ENCODE results near the gene COLQ. TPM values are rescaled to one million over a fixed set of nuclear protein-coding genes. Genes with fewer than 3 reads are reported as not detected.

Gene COLQ
- total and polyA plus RNA-seq, 2 experiments from 2014 or later: 0.32 to 0.93 TPM

DNA sequence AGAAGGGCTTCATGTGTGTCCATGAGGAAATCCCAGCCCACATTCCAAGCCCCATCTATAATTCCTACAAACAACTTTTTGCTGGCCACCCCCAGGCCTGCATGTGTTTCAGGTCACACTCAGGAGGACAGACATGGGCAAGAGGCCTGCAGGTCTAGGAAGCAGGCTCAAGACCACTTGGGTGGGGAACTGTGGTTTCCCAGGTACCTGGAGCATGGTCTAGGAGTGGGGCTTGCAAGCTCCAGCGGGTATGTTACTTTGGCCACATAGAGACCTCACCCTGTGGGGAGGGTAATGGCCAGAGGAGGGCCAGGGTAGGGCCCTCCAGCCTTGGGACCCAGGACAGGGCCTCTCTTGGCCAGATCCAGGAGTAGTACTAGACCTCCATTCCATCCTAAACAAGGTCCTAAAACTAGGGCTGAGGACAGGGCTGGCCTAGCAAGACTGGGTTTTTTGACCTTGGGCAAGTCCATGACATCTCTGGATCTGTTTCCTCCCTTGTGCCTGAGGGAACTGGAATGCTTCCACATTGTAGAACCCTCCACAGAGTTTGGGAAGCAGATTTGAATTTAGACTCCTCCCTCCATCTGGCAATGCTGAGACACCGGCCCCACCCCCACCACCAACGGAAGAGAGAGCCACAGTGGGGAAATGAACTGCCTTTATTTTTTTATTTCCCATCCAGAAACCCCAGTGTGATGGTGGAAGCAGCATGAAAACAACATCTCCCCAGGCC is 71.8 kb downstream of the COLQ start:
- H3K79me2 ChIP-seq (ENCODE audit: insufficient read depth): no peaks in the 10 kb centered on the region
- no peaks in the 10 kb centered on the region for H3K27me3 ChIP-seq (replicated peaks; ENCODE audit: insufficient read depth)
- no peaks in the 10 kb centered on the region for H3K36me3 ChIP-seq (ENCODE audit: low read depth)
- no peaks in the 10 kb centered on the region for H3F3A ChIP-seq (ENCODE audit: insufficient read depth)
- H3K4me1 ChIP-seq (ENCODE audit: insufficient read depth): no peaks in the 10 kb centered on the region
- no peak overlapping the region for H3K4me2 ChIP-seq (ENCODE audit: unreplicated experiment)
- no peak for DNase-seq
- H3K9me2 ChIP-seq (ENCODE audit: insufficient read depth): no peaks in the 10 kb centered on the region
- no peak overlapping the region for H3K9ac ChIP-seq
- H3K9me3 ChIP-seq (ENCODE audit: low read depth): no peaks in the 10 kb centered on the region
- in situ Hi-C loops (cut with MboI): no loop called here
- no peaks in the 10 kb centered on the region for H4K20me1 ChIP-seq (ENCODE audit: insufficient read depth)
- no peak overlapping the region for H3K4me3 ChIP-seq
- 40 to 55% methylated on average over 3 of the region's 3 CpGs for WGBS, 2 experiments (ENCODE audit: low coverage in 1 of 2, low lambda C conversion rate in 2 of 2, missing lambda C conversion rate in 2 of 2)
- no peak overlapping the region for H2AFZ ChIP-seq
- no peak for TF ChIP-seq EZH2phosphoT487 (IDR thresholded peaks at IDR 0.05; ENCODE audit: insufficient read depth, low read depth)
- no peak for TF ChIP-seq EZH2 (IDR thresholded peaks at IDR 0.05; ENCODE audit: insufficient read depth, poor library complexity, severe bottlenecking)
- no peak overlapping the region for H3K27ac ChIP-seq

DNA sequence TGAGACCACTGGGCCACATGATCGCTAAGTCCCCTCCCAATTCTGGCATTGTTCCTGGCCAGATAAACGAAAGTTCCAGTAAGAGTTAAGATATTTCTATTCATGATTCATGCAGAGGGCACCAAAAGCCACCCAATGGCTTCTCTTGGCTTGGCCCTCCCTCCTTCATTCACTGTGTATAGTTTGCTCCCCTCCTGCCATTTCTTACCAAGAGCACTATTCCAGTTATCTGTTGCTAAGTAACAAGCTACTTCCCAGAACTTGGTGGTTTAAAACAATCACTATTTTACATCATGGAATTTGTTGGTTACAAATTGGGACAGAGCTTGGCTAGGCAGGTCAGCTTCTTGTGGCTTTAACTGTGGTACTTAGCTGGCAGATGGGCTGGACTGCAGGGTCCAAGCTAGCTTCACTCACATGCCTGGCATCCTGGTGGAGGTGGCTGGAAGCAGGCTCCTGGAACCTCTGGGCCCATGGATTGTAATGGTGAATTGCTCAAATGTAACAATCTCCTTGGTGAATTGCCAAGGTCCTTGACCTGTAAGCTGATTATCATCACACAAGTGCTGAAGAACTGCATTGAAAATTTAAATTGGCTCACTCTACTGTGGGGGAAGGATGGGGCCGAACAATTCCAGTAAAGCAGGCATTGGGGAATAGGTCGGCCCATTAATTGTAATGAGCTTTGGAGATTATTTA is 77.5 kb downstream of the COLQ start:
- no peaks in the 10 kb centered on the region for H3K9me2 ChIP-seq (ENCODE audit: insufficient read depth)
- H3K4me3 ChIP-seq: no peak overlapping the region
- peaks cover 24% of the 10 kb centered on the region for H3K36me3 ChIP-seq (ENCODE audit: low read depth)
- no peak for TF ChIP-seq EZH2 (IDR thresholded peaks at IDR 0.05; ENCODE audit: insufficient read depth, poor library complexity, severe bottlenecking)
- TF ChIP-seq EZH2phosphoT487 (IDR thresholded peaks at IDR 0.05; ENCODE audit: insufficient read depth, low read depth): no peak
- H3K27me3 ChIP-seq (replicated peaks; ENCODE audit: insufficient read depth): no peaks in the 10 kb centered on the region
- no peak overlapping the region for H3K27ac ChIP-seq
- no peak overlapping the region for H3K4me2 ChIP-seq (ENCODE audit: unreplicated experiment)
- peaks cover 12% of the 10 kb centered on the region for H3K4me1 ChIP-seq (ENCODE audit: insufficient read depth)
- H2AFZ ChIP-seq: no peak overlapping the region
- H3F3A ChIP-seq (ENCODE audit: insufficient read depth): peaks cover 14% of the 10 kb centered on the region
- WGBS, 2 experiments (ENCODE audit: low coverage in 1 of 2, low lambda C conversion rate in 2 of 2, missing lambda C conversion rate in 2 of 2): 86 to 97% methylated on average over 4 of the region's 4 CpGs
- H4K20me1 ChIP-seq (ENCODE audit: insufficient read depth): no peaks in the 10 kb centered on the region
- in situ Hi-C loops (cut with MboI): no loop called here
- H3K9ac ChIP-seq: no peak overlapping the region
- no peaks in the 10 kb centered on the region for H3K9me3 ChIP-seq (ENCODE audit: low read depth)
- DNase-seq: peak; percentile 14
- peaks cover 7% of the 10 kb centered on the region; the same call in 1 of the 2 replicates for H3K79me2 ChIP-seq (ENCODE audit: insufficient read depth)

DNA sequence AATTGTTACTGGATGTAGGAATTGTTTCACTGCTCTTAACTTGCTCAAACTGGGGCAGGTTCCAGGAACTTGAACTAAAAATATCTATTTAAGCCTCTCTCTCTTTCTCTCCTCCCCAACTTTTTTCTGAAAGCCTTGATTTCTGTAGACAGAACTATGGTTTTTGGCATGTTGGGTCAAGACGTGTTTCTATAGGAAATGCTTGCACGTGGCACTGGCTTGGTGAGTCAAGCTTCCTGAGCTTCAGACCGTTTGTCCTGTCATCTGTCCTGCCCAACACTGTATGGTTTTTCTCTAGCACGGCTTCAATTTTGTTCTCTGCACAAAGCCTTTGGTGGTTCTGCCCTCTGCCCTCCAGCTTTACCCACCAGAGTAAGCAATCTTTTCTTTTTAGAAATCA is 80.6 kb downstream of the COLQ start:
- Histone ChIP-seq H3K27me3 (replicated peaks; ENCODE audit: insufficient read depth) (no peaks in the 10 kb centered on the region), H3K9me3 (ENCODE audit: low read depth) (no peaks in the 10 kb centered on the region), H3K4me3 (no peak overlapping the region), H3K4me2 (ENCODE audit: unreplicated experiment) (no peak overlapping the region), H3K36me3 (ENCODE audit: low read depth) (peaks cover 38% of the 10 kb centered on the region), H3F3A (ENCODE audit: insufficient read depth) (peaks cover 30% of the 10 kb centered on the region), H2AFZ (no peak overlapping the region), H3K79me2 (ENCODE audit: insufficient read depth) (peaks cover 7% of the 10 kb centered on the region; the same call in 1 of the 2 replicates), H3K9me2 (ENCODE audit: insufficient read depth) (no peaks in the 10 kb centered on the region), H3K27ac (no peak overlapping the region), H3K9ac (no peak overlapping the region), H3K4me1 (ENCODE audit: insufficient read depth) (peaks cover 23% of the 10 kb centered on the region), H4K20me1 (ENCODE audit: insufficient read depth) (no peaks in the 10 kb centered on the region)
- no peak for TF ChIP-seq EZH2 (IDR thresholded peaks at IDR 0.05; ENCODE audit: insufficient read depth, poor library complexity, severe bottlenecking)
- TF ChIP-seq EZH2phosphoT487 (IDR thresholded peaks at IDR 0.05; ENCODE audit: insufficient read depth, low read depth): no peak
- 76 to 88% methylated on average over 4 of the region's 4 CpGs for WGBS, 2 experiments (ENCODE audit: low coverage in 1 of 2, low lambda C conversion rate in 2 of 2, missing lambda C conversion rate in 2 of 2)
- in situ Hi-C loops (cut with MboI): no loop called here
- peak; percentile 37 for DNase-seq

DNA sequence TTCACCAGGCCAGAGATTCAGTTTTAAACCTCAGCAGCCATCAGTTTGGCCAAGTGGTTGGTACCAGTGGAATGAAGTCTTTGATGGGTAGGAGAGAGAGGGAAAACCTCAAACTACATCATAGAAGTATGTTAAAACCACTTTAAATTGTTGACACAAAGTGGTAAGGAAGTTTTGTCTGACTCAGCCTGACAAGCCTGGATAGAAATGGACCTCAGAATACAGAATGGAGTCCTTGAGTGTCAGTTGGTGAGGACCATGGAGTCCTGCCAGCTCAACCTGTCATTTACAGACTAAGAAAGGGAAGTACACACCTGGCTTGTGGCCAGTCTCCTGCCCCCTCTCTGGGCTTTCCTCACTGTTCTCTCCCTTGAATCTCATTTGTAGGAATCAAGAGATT is 82.0 kb downstream of the COLQ start:
- H3K27ac ChIP-seq: peak overlapping the region; percentile 88
- in situ Hi-C loops (cut with MboI): no loop called here
- H3K36me3 ChIP-seq (ENCODE audit: low read depth): peaks cover 47% of the 10 kb centered on the region
- H3K9me2 ChIP-seq (ENCODE audit: insufficient read depth): no peaks in the 10 kb centered on the region
- H3K4me3 ChIP-seq: no peak overlapping the region
- H2AFZ ChIP-seq: no peak overlapping the region
- no peaks in the 10 kb centered on the region for H3K27me3 ChIP-seq (replicated peaks; ENCODE audit: insufficient read depth)
- peaks cover 12% of the 10 kb centered on the region; the same call in 1 of the 2 replicates for H3K79me2 ChIP-seq (ENCODE audit: insufficient read depth)
- no peaks in the 10 kb centered on the region for H3K9me3 ChIP-seq (ENCODE audit: low read depth)
- H4K20me1 ChIP-seq (ENCODE audit: insufficient read depth): no peaks in the 10 kb centered on the region
- TF ChIP-seq EZH2 (IDR thresholded peaks at IDR 0.05; ENCODE audit: insufficient read depth, poor library complexity, severe bottlenecking) (no peak), EZH2phosphoT487 (IDR thresholded peaks at IDR 0.05; ENCODE audit: insufficient read depth, low read depth) (no peak)
- H3K4me2 ChIP-seq (ENCODE audit: unreplicated experiment): peak overlapping the region; percentile 60
- peak; percentile 62 for DNase-seq
- peaks cover 23% of the 10 kb centered on the region for H3K4me1 ChIP-seq (ENCODE audit: insufficient read depth)
- 0 out of 2 replicates have a peak overlapping the region, but pooled peaks have one; percentile 24 for H3K9ac ChIP-seq
- peaks cover 30% of the 10 kb centered on the region for H3F3A ChIP-seq (ENCODE audit: insufficient read depth)
